AG20443 (cell line): Measurements from ENCODE around the gene PDE4D.
"Not testable (repeated sequence)": the region's sequence is repeated elsewhere in the genome, so short reads cannot be mapped to it uniquely, and the experiment has no call there.

ENCODE experiments used
- DNase-seq: peaks from one replicate; pipeline ENCODE4 v3.0.0; 2012; ENCODE audit warnings: low spot score, mixed read lengths

The PDE4D gene

GRCh38 chr5:59768152-59769040, 125.1 kb downstream of the PDE4D start:
- DNase-seq, result peak; percentile 41

DNA sequence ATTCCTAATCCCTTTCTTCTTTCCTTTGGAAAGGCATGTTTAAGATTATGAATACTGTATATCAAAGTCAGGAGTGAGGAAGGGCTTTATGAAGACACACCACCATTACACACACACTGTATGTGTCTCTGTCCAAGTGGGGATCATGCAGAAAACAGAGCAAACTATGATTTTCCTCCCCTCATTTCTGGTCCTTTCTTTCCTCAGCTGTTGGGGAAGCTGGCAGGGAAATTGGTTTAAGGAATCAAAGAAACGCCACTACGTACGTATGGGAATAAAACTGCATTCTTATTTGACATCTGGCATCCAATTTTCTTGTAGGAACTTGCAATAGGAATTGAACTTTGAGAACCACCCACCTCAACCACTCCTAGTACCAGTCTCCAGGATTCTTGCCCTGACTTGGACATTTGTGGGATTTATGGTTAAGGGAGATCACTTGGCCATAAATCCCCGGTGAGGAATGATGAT, 125.8 kb downstream of the PDE4D start:
- no peak for DNase-seq

- no peak for DNase-seq
Measured at GRCh38 chr5:59767211-59767605, 126.3 kb downstream of the PDE4D start.

DNA sequence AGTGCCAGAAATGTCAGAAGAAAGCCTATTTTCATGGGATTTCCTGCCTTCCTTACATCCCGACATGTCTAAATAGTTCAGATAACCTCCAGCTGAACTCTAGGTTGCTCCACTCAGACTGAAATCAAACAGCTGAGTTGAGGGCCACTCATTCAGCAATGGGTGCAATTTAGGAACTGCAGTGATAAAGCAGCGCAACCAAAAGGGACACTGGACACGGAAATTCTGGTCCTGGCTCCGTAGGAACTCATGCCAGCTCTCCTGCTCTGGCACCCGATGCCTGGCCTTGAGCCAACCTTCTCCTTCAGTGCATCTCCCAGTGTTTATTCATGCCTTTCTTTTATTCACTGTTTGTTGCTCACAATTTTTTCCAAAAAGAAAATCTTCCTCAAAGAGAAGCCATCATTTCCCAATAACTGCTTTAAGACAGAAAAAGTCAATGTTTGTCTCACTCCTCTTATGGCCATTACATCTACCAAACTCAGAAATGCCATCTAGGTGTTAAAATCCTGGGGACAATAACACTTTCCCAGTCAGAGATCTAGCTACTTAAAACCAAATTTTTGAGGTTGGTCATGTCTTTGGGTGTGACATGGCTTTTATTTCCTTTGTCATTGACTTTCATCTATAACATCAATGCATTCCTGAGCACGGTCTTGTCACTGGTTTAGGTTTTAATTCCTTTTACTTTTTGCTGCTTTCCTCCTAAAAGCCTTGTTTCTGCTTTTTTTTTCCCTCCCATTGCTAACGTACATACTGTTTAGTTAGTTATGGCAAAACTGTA, 126.9 kb downstream of the PDE4D start:
- no peak for DNase-seq

DNA sequence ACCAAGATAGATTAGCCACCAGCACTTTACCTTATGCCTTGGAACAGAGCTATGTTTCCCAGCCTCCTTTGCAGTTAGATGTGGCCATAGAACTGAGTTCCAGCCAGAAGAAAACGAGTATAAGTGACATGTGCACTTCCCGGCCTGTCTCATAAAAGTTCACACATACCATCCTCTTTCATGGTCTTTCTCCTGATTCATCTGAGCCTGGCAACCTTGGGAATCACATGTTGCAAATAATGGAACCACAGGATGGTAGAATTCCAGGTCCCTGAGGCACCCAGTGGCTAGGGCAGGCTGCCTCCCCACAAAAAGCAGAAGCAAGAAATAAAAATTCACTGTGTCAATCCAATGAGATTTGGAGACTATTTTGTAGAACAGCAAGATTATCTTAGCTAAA, 128.1 kb downstream of the PDE4D start:
- no peak for DNase-seq

- no peak for DNase-seq
Measured at GRCh38 chr5:59764361-59764760, 129.2 kb downstream of the PDE4D start.

DNA sequence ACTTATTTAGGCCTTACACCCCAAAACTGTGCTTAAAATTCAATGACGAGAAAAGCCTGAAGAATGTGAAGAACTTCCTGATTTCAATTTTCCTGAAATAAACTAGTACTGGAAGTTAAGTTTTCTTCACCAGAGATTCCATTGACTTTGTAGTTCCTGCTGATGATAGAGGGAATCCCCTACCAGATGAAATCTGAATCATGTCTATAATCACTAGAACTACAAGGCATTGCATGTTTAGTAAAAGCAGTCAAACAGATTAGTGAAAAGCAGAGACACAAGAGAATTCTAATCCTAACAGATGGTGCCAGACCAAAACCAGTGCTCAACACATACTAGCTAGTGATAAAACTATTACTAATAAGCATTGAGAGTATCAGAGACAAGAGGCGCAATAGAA, 130.0 kb downstream of the PDE4D start:
- no peak for DNase-seq

DNA sequence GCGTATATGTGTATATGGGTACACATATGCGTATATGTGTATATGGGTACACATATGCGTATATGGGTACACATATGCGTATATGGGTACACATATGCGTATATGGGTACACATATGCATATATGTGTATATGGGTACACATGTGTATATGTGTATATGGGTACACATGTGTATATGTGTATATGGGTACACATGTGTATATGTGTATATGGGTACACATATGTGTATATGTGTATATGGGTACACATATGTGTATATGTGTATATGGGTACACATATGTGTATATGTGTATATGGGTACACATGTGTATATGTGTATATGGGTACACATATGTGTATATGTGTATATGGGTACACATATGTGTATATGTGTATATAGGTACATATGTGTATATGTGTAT, 131.3 kb downstream of the PDE4D start:
- DNase-seq, result not testable (repeated sequence)

DNA sequence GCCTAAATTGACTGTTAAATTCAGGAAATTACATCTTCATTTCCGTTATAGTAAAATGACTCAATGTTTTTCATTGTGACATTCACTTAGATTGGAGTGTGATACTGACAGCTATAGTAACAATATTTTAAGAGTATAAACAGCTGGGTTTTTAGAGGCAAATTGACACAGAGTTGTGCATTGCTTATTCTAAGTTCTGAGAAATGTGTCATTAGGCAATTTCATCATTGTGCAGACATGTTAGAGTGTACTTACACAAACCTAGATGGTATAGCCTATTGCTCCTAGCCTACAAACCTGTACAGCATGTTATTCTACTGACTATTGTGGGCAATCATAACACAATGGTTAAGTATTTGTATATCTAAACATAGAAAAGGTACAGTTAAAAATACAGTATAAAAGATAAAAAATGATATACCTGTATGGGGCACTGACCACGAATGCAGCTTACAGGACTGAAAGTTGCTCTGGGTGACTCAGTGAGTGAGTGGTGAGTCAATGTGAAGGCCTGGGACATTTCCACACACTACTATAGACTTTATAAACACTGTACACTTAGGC, 132.7 kb downstream of the PDE4D start:
- DNase-seq, result no peak

DNA sequence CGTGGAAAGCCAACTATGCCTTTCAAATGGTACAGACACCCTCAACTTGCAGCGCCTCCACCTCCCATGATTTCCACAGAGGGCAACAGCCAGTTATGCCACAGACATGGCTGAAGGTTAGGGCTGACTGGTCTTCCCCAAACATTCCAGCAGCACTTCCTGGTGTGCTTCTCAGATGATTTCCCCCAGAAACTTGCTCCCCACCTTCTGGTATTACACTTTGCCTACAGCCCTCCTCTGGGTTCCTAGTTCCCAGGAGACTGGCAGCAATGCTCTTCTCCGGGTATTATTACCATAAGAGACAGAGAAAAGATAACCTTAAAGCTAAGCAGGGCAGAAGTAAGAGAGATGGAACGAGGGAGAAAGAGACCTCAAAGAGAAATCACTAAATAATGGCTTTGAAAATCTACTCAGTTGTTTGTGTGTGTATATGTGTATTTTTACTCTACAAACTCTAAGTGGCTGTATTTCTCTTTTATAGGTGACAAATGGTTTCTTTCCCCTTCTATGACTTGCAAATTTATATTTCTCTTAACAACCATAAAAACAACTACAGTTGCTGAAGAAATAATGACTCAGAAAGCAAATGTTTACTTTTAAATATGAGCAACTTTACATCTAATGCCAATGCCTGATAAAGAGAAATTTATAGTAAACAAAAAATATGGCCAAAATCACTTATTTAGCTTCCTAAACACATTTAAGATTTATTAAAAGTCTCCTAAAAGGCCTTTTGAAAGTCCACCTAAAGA, 133.8 kb downstream of the PDE4D start:
- no peak for DNase-seq

DNA sequence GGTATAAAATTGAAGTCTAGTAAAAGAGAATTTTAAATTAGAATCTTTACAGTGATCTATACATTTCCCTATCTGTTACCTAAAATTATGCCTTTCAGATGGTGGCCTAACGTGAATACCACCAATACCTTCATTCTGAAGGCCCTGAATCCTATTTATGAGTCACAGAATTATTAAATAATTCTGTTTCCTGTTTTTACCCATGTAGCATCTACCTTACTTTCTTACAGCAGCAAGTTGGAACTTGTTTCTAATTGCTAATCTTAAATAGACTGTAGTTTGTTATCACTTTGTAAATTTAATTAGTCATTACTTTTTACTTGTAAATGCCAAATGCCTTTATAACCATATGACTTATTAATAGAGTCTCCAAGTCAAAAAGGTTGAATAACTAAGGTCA, 135.0 kb downstream of the PDE4D start:
- DNase-seq, result no peak

GRCh38 chr5:59757442-59757841, 136.1 kb downstream of the PDE4D start:
- DNase-seq, result no peak

DNA sequence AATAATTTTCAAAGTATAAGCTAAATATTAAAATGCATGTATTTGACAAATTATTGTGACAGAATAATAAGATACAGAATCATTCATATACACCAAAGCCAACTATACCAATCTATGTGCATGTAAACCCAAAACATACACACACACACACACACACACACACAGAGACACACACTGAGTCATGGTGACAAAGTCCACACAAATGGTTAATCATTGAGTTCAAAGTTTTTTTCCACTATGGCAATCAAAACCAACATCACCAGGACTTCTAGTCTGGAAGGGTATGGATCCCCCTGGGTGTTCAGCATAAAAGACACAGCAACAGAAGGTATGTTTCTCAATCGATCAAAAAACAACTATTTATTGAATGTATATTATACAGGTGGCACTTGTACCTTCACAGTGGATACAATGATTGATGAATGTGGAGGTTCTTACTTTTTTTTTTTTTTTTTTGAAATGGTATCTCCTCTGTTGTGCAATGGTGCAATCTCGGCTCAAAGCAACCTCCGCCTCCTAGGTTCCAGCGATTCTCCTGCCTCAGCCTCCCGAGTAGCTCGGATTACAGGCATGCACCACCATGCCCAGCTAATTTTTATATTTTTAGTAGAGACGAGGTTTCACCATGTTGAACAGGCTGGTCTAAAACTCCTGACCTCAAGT, 137.0 kb downstream of the PDE4D start:
- DNase-seq, result no peak

DNA sequence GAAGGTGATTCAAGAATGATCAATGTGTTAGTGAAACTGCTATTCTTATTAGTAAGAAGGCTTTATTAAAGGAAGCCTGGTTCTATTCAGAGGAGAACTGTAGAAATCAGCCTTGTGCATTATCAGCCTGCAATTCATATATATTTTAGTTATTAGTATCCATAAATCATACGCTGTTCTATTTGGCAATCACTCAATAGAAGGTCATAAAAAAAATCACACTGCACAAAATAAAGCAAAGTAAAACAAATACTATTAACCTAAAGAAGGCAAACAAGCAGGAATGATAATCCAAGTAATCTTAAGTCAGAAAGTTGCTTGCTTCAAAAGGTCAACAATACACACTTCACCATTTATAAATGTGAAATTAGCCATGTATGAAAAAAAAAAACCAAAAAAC, 138.1 kb downstream of the PDE4D start:
- no peak for DNase-seq

GRCh38 chr5:59753599-59753998, 139.9 kb downstream of the PDE4D start:
- no peak for DNase-seq

DNA sequence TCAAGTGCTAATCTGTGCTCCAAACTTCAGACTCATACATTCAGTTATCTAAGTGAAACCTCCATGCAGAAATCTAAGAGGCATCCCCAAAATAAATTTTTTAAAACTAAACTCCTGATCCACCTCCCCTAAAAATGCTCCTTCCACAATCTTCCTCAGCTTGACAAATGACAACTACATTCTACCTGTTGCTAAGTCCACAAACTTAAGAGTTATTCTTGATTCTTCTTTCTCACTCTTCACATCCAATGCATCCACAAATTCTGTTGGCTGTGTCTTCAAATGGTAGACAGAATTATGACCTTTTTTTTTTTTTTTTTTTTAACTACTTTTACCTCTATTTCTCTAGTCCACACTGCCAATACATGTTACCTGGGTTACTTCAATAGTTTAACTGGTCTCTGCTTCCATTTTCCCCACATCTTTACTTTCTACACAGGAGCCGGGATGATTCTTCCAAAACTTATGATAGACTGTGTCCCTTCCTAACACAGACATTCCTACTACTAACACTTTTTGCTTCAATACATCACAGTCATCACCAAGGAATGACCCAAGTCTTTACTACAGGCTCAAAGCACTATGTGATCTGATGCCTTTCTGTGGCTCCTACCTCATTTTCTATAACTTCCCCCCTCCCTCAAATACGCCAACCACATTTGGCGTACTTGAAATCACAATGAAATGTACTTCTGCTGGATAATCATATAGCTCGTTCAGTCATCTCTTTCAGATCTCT, 143.6 kb downstream of the PDE4D start:
- DNase-seq, result no peak

- not testable (repeated sequence) for DNase-seq
Measured at GRCh38 chr5:59748036-59748663, 145.4 kb downstream of the PDE4D start.

- DNase-seq, result peak; percentile 64
Measured at GRCh38 chr5:59746241-59746765, 147.2 kb downstream of the PDE4D start.

- peak; percentile 41 for DNase-seq
Measured at GRCh38 chr5:59745415-59745863, 148.1 kb downstream of the PDE4D start.

DNA sequence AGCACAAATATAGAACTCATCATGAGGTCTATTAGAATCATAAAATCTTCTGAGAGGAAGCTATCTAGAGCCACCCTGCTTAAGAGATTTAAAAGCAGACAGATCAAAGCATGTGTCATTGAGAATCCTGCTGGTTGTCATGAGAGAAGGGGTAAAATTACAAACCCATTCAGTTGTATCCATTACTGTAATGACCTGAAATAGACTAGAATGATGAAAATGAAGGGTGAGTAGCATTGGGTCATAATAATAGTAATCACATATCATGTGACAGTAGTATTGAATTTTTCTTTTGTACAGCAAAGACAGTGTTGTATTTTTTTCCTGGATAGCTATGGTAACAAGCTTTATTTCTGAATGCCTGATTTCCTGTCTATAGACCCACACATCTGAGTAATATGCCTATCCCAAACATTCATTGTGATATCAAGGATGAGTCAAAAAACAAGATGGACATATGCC, 149.0 kb downstream of the PDE4D start:
- DNase-seq, result no peak
